SK-N-SH treated with all-trans-retinoic acid at 6 μM for 48 hours (cell line): ENCODE measurements around the gene SHC4.

Experiments used
- ATAC-seq: fragments of 200-7000 bp; cut with Tn5 transposase; 3 replicates; pipeline ENCODE4 v1.9.1; 2020; ENCODE audit warnings: mild to moderate bottlenecking, moderate library complexity
- ARNTL ChIP-seq: fragments of 450-650 bp; formaldehyde crosslinking; IDR thresholded peaks from 2 replicates; pipeline ENCODE4 v1.5.0; 2020; ENCODE audit warnings: low read depth, mild to moderate bottlenecking, moderate library complexity, borderline replicate concordance
- BACH2 ChIP-seq: fragments of 250-450 bp; sonication (Bioruptor Pico); IDR thresholded peaks from 2 replicates; pipeline ENCODE4 v1.9.0; 2021; ENCODE audit warnings: mild to moderate bottlenecking, borderline replicate concordance
- CSDC2 ChIP-seq: fragments of 250-450 bp; sonication (Bioruptor Pico); IDR thresholded peaks from 2 replicates; pipeline ENCODE4 v1.5.0; 2020; ENCODE audit warnings: mild to moderate bottlenecking, moderate library complexity
- ESRRG ChIP-seq: fragments of 250-450 bp; sonication (Bioruptor Pico); IDR thresholded peaks from 2 replicates; pipeline ENCODE4 v1.6.1; 2021; ENCODE audit warnings: mild to moderate bottlenecking
- GLIS3 ChIP-seq: fragments of 250-450 bp; sonication (Bioruptor Pico); IDR thresholded peaks from 2 replicates; pipeline ENCODE4 v1.5.0; 2020; ENCODE audit warnings: mild to moderate bottlenecking, moderate library complexity
- OSR1 ChIP-seq: fragments of 250-450 bp; sonication (Bioruptor Pico); IDR thresholded peaks from 2 replicates; pipeline ENCODE4 v1.8.0; 2022; ENCODE audit warnings: moderate library complexity, mild to moderate bottlenecking, inconsistent platforms
- RARB ChIP-seq: fragments of 250-450 bp; sonication (Bioruptor Pico); IDR thresholded peaks from 2 replicates; pipeline ENCODE4 v1.8.0; 2021; ENCODE audit warnings: mild to moderate bottlenecking, moderate library complexity
- TCF4 ChIP-seq: fragments of 250-450 bp; sonication (Bioruptor Pico); IDR thresholded peaks from 2 replicates; pipeline ENCODE4 v1.8.0; 2021; ENCODE audit warnings: mild to moderate bottlenecking, moderate library complexity, borderline replicate concordance
- TOX ChIP-seq: fragments of 250-450 bp; sonication (Bioruptor Pico); IDR thresholded peaks from 2 replicates; pipeline ENCODE4 v1.8.0; 2021; ENCODE audit warnings: mild to moderate bottlenecking, moderate library complexity, borderline replicate concordance
- ZFP3 ChIP-seq: fragments of 250-450 bp; sonication (Bioruptor Pico); IDR thresholded peaks from 2 replicates; pipeline ENCODE4 v1.5.0; 2020; ENCODE audit warnings: mild to moderate bottlenecking, moderate library complexity
- ZFP30 ChIP-seq: fragments of 450-650 bp; formaldehyde crosslinking; IDR thresholded peaks from 2 replicates; pipeline ENCODE4 v1.5.0; 2022; ENCODE audit warnings: mild to moderate bottlenecking, moderate library complexity
- ZNF565 ChIP-seq: fragments of 450-650 bp; formaldehyde crosslinking; conservative IDR thresholded peaks from 2 replicates; pipeline ENCODE4 v1.5.0; 2020; ENCODE audit warnings: low read depth, mild to moderate bottlenecking, moderate library complexity
- ZNF70 ChIP-seq: fragments of 450-650 bp; formaldehyde crosslinking; IDR thresholded peaks from 2 replicates; pipeline ENCODE4 v1.5.0; 2020; ENCODE audit warnings: mild to moderate bottlenecking, moderate library complexity
- ZNF8 ChIP-seq: fragments of 450-650 bp; formaldehyde crosslinking; IDR thresholded peaks from 2 replicates; pipeline ENCODE4 v1.5.0; 2020; ENCODE audit warnings: mild to moderate bottlenecking, moderate library complexity
- TF ChIP-seq, protein P1 (sequence below): fragments of 250-450 bp; sonication (Bioruptor Pico); IDR thresholded peaks from 2 replicates; pipeline ENCODE4 v1.5.0; 2020; ENCODE audit warnings: mild to moderate bottlenecking, moderate library complexity
- TF ChIP-seq, protein P2 (sequence below): fragments of 250-450 bp; sonication (Bioruptor Pico); IDR thresholded peaks from 2 replicates; pipeline ENCODE4 v1.5.1; 2021; ENCODE audit warnings: mild to moderate bottlenecking, moderate library complexity
- TF ChIP-seq, protein P3 (sequence below): fragments of 250-450 bp; sonication (Bioruptor Pico); IDR thresholded peaks from 2 replicates; pipeline ENCODE4 v1.5.1; 2020; ENCODE audit warnings: low read depth, mild to moderate bottlenecking, moderate library complexity

The SHC4 gene

DNA sequence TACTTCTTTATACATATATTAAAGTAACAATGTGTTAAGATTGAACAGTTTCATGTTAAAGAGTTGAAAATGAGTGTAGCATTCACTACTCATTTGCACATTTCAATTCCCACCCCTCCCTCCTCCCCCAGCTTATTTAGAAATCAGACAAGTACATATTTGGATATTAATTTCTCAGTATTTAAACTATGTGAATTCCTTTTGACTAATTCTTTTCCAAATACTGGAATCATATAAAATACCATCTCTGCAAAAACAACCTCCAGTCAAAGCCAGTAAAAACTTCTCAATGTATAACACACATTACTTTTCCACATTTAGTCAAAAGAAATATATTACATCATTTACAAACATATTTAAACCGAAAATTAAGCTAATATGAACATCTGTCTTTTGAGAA is 25.5 kb upstream of the SHC4 start:
- ATAC-seq = no peak
- no peak for TF ChIP-seq ZNF565 (CRISPR knock-in tag)
- no peak for TF ChIP-seq TOX (CRISPR knock-in tag)
- TF ChIP-seq ARNTL (CRISPR knock-in tag) = no peak
- TF ChIP-seq GLIS3 = no peak

DNA sequence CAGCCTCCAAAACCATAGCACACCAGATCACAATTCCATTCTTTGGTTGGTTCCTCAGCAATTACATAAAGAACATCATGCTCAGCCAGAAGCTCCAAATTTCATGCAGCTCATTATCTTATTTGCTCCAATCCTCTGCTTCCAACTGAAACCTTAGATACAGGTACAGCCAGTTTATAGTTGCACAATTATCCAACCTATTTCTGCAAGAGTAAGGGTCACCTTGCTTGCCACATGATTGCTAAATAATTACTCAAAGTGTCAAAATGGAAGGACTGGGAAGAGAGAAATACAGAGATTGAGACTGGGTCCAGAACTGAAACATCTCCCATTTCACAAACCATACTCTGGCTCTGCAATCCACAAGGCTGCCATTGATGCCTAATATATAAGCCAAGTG is 23.4 kb upstream of the SHC4 start:
- no peak for ATAC-seq

DNA sequence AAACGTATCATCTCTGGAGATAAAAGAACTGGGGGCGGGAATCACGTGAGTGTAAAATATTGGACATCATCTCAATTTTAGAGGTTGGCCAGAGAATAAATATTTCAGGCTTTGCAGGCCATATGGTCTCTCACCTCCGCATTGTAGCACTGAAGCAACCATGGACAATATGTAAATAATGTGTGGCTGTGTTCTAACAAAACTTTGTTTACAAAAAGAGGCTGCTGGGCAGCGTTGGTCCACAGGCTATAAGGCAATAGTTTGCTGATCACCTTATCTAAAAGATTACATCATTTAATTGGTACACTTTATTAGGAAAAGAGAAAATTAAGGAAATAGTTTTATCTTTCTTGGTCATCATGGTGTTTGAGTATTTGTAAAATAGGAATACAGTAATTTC is 22.5 kb upstream of the SHC4 start:
- no peak for TF ChIP-seq TOX (CRISPR knock-in tag)
- no peak for TF ChIP-seq ARNTL (CRISPR knock-in tag)
- no peak for TF ChIP-seq ZFP3 (CRISPR knock-in tag)
- TF ChIP-seq, protein P1, sequence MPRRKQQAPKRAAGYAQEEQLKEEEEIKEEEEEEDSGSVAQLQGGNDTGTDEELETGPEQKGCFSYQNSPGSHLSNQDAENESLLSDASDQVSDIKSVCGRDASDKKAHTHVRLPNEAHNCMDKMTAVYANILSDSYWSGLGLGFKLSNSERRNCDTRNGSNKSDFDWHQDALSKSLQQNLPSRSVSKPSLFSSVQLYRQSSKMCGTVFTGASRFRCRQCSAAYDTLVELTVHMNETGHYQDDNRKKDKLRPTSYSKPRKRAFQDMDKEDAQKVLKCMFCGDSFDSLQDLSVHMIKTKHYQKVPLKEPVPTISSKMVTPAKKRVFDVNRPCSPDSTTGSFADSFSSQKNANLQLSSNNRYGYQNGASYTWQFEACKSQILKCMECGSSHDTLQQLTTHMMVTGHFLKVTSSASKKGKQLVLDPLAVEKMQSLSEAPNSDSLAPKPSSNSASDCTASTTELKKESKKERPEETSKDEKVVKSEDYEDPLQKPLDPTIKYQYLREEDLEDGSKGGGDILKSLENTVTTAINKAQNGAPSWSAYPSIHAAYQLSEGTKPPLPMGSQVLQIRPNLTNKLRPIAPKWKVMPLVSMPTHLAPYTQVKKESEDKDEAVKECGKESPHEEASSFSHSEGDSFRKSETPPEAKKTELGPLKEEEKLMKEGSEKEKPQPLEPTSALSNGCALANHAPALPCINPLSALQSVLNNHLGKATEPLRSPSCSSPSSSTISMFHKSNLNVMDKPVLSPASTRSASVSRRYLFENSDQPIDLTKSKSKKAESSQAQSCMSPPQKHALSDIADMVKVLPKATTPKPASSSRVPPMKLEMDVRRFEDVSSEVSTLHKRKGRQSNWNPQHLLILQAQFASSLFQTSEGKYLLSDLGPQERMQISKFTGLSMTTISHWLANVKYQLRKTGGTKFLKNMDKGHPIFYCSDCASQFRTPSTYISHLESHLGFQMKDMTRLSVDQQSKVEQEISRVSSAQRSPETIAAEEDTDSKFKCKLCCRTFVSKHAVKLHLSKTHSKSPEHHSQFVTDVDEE (CRISPR knock-in tag) = no peak
- no peak for TF ChIP-seq GLIS3
- TF ChIP-seq ZNF70 = no peak
- TF ChIP-seq ESRRG (CRISPR knock-in tag) = no peak
- no peak for TF ChIP-seq OSR1 (CRISPR knock-in tag)
- TF ChIP-seq, protein P2, sequence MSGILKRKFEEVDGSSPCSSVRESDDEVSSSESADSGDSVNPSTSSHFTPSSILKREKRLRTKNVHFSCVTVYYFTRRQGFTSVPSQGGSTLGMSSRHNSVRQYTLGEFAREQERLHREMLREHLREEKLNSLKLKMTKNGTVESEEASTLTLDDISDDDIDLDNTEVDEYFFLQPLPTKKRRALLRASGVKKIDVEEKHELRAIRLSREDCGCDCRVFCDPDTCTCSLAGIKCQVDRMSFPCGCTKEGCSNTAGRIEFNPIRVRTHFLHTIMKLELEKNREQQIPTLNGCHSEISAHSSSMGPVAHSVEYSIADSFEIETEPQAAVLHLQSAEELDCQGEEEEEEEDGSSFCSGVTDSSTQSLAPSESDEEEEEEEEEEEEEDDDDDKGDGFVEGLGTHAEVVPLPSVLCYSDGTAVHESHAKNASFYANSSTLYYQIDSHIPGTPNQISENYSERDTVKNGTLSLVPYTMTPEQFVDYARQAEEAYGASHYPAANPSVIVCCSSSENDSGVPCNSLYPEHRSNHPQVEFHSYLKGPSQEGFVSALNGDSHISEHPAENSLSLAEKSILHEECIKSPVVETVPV (CRISPR knock-in tag) = no peak
- TF ChIP-seq, protein P3, sequence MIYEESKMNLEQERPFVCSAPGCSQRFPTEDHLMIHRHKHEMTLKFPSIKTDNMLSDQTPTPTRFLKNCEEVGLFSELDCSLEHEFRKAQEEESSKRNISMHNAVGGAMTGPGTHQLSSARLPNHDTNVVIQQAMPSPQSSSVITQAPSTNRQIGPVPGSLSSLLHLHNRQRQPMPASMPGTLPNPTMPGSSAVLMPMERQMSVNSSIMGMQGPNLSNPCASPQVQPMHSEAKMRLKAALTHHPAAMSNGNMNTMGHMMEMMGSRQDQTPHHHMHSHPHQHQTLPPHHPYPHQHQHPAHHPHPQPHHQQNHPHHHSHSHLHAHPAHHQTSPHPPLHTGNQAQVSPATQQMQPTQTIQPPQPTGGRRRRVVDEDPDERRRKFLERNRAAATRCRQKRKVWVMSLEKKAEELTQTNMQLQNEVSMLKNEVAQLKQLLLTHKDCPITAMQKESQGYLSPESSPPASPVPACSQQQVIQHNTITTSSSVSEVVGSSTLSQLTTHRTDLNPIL (CRISPR knock-in tag) = no peak
- no peak for TF ChIP-seq ZNF8
- TF ChIP-seq TCF4 (CRISPR knock-in tag) = no peak
- ATAC-seq = no peak

More for the DNA sequence above, 23.4 kb upstream of the SHC4 start:
- TF ChIP-seq TOX (CRISPR knock-in tag) (no peak), BACH2 (CRISPR knock-in tag) (no peak), TCF4 (CRISPR knock-in tag) (no peak)
- TF ChIP-seq, protein P3 (CRISPR knock-in tag) = no peak

DNA sequence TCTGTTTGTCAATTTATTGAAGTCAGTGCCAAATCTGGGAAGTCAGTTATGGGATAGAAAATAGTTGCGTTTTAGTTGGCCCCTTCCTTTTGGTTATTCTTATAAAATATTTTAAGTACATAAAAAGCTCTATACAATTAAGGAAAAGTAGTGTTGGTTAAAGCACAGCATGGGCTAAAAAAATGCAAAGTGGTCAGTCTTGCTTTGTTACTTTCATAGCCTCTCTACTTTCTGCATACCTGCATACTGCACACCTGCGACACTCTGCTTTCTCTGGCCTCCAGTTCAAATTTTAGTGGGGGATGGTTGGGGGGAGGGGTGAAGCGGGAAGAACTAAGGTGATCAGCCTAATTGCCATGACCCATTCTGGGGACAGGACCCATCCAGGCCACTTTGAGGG is 21.8 kb upstream of the SHC4 start:
- TF ChIP-seq, protein P2 (CRISPR knock-in tag) = no peak
- TF ChIP-seq CSDC2 (CRISPR knock-in tag) (no peak), OSR1 (CRISPR knock-in tag) (no peak), BACH2 (CRISPR knock-in tag) (no peak), RARB (CRISPR knock-in tag) (no peak)
- no peak for ATAC-seq

DNA sequence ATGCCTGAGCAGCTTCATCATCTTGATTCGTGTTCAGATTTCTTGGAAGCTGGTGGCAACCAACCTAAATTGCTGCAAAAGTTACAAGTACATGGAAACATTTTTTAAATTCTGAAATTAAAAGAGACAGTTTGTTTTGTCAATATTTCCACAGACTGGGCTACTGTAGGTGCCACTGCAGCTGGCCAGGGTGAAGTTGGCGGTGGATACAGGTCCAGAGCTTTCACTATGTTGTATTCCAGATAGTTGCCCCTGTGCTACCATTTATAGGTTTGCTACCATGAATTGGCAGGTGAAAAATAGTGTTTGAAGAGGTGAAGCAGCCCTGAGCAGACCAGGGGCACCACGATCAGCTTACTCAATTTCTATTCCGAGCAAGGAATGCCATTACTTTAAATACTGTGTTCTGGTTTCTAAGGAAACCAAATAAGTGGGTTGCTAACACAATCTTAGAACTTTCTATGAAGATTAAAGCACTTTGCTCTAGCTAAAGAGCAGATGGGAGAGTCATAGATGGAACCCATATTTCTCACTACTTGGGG is 21.2 kb upstream of the SHC4 start:
- peak; percentile 52; the same call in 2 of the 3 replicates for ATAC-seq
- TF ChIP-seq TCF4 (CRISPR knock-in tag) = no peak
- TF ChIP-seq, protein P3 (CRISPR knock-in tag) = no peak
- no peak for TF ChIP-seq OSR1 (CRISPR knock-in tag)
- no peak for TF ChIP-seq ZFP30
